PC-3 (cell line): ENCODE data around the gene TMA7.

Experiments used
- CTCF ChIP-seq: fragments of 300-600 bp; sonication (generic); conservative IDR thresholded peaks from 2 replicates; pipeline ENCODE4 v1.5.1; 2017; ENCODE audit warnings: antibody characterized with exemption, low read depth, mild to moderate bottlenecking, low read length
- EZH2 ChIP-seq: fragments of 300-600 bp; sonication (generic); IDR thresholded peaks from one replicate; pipeline ENCODE4 v1.6.1; 2017; ENCODE audit warnings: antibody characterized with exemption, mild to moderate bottlenecking, low read length; ENCODE audit not compliant: unreplicated experiment
- EZH2phosphoT487 ChIP-seq: fragments of 300-600 bp; sonication (generic); IDR thresholded peaks from 2 replicates; pipeline ENCODE4 v1.6.1; 2018; ENCODE audit warnings: mild to moderate bottlenecking, antibody characterized with exemption, low read length, borderline replicate concordance

- no peak for TF ChIP-seq CTCF
- TF ChIP-seq EZH2 = no peak
- TF ChIP-seq EZH2phosphoT487 = no peak
Observed at GRCh38 chr3:48446425-48447193, 6.6 kb downstream of the TMA7 start, which contains the start of gene ATRIP.
